ENCODE results near the gene OPCML. TPM values are rescaled to one million over a fixed set of nuclear protein-coding genes. Genes with fewer than 3 reads are reported as not detected.

OPCML gene
- total RNA-seq, 1 experiment from 2014 or later: 0.94 TPM

GRCh38 chr11:133563505-133564025 is 31.3 kb upstream of the OPCML start:
- no peak overlapping the region for H2BK5ac ChIP-seq (ENCODE audit: insufficient read length, low read length)
- Mint-ChIP-seq H3K4me1 (peaks cover 0 to 6% of the 10 kb centered on the region in 2 experiments; a peak in 2 of 4 replicates), H3K36me3 (ENCODE audit: insufficient read depth in 1 of 3, low read depth in 3 of 3) (no peaks in the 10 kb centered on the region), H3K27ac (no peak overlapping the region), H3K4me3 (no peak overlapping the region), H3K27me3 (ENCODE audit: low read depth) (no peaks in the 10 kb centered on the region; the same call in none of the 2 replicates), H3K9me3 (no peaks in the 10 kb centered on the region)
- no peak overlapping the region for H2BK120ac ChIP-seq (ENCODE audit: low read depth, low read length, poor library complexity, severe bottlenecking)
- no peak overlapping the region for H4K8ac ChIP-seq (replicated peaks; ENCODE audit: insufficient read length, low read depth, low read length)
- H2BK15ac ChIP-seq (ENCODE audit: low read depth, low read length): no peak overlapping the region
- no peak overlapping the region for H3K27ac ChIP-seq (ENCODE audit: insufficient read length, low read depth, low read length)
- no peak overlapping the region for H3K23ac ChIP-seq (ENCODE audit: insufficient read length, low read depth, low read length)
- H2BK12ac ChIP-seq (ENCODE audit: insufficient read length, low read depth, low read length): no peak overlapping the region
- no peak for DNase-seq
- no peak overlapping the region for H4K91ac ChIP-seq (ENCODE audit: insufficient read length, low read depth, low read length)
- H3K4me2 ChIP-seq (ENCODE audit: insufficient read depth, insufficient read length, low read length): no peak overlapping the region
- no peak overlapping the region for H3K4ac ChIP-seq (ENCODE audit: low read depth, low read length)
- H3K79me2 ChIP-seq (ENCODE audit: insufficient read depth, low read length): no peaks in the 10 kb centered on the region
- no peak for TF ChIP-seq CTCF (conservative IDR thresholded peaks at IDR 0.05)
- H3K18ac ChIP-seq (ENCODE audit: insufficient read length, low read depth, low read length): no peak overlapping the region
- H3K23me2 ChIP-seq (ENCODE audit: insufficient read length, low read depth, low read length, poor library complexity, severe bottlenecking): no peaks in the 10 kb centered on the region
- H3K79me1 ChIP-seq (ENCODE audit: insufficient read depth, low read depth, low read length, poor library complexity, severe bottlenecking): no peaks in the 10 kb centered on the region
- no peak overlapping the region for H2BK20ac ChIP-seq (ENCODE audit: low read depth, low read length, poor library complexity, severe bottlenecking)
- H3T11ph ChIP-seq (ENCODE audit: low read length): no peak overlapping the region
- no peak overlapping the region for H3K9ac ChIP-seq (ENCODE audit: extremely low read depth, insufficient read length, low read length)
- peaks cover 2% of the 10 kb centered on the region; the same call in 1 of the 2 replicates for H3K4me1 ChIP-seq (ENCODE audit: insufficient read depth, low read length)
- H3K27me3 ChIP-seq (ENCODE audit: insufficient read depth, low read length): no peaks in the 10 kb centered on the region
- H4K20me1 ChIP-seq (ENCODE audit: control insufficient read depth, insufficient read depth, insufficient read length): no peaks in the 10 kb centered on the region
- no peak overlapping the region for H3K56ac ChIP-seq (ENCODE audit: insufficient read length, low read depth, low read length)
- no peak overlapping the region for H4K5ac ChIP-seq (ENCODE audit: insufficient read length, low read depth, low read length)
- H3K14ac ChIP-seq (ENCODE audit: insufficient read depth, low read length): no peak overlapping the region
- no peak overlapping the region for H2AK5ac ChIP-seq (ENCODE audit: insufficient read length, low read length)
- no peaks in the 10 kb centered on the region for H3K9me3 ChIP-seq (ENCODE audit: control insufficient read depth, low read depth, low read length)
- WGBS (ENCODE audit: extremely low coverage, insufficient read length, low lambda C conversion rate): no CpG with 5 or more reads among the region's 7 CpGs
- H2AFZ ChIP-seq (ENCODE audit: low read length): no peak overlapping the region

Data from H9 (cell line).